Mesendoderm (in vitro differentiated cells): ENCODE data around the gene LRRC37B.
"Not testable (repeated sequence)": the region's sequence is repeated elsewhere in the genome, so short reads cannot be mapped to it uniquely, and the experiment has no call there.

Source experiments
- DNase-seq: peaks from one replicate; pipeline ENCODE4 v3.0.0; 2013
- H2AK5ac ChIP-seq: 2 replicates; pipeline ENCODE4 v1.6.1; 2013; ENCODE audit warnings: low read length, inconsistent platforms
- H2BK120ac ChIP-seq: 2 replicates; pipeline ENCODE4 v1.6.1; 2013; ENCODE audit warnings: low read depth, mild to moderate bottlenecking, low read length, moderate library complexity, mixed read lengths
- H2BK15ac ChIP-seq: replicated peaks from 2 replicates; pipeline ENCODE4 v1.6.1; 2013; ENCODE audit warnings: low read depth, mild to moderate bottlenecking, moderate library complexity
- H2BK5ac ChIP-seq: 2 replicates; pipeline ENCODE4 v1.6.1; 2013; ENCODE audit warnings: low read length, inconsistent platforms
- H3K18ac ChIP-seq: 2 replicates; pipeline ENCODE4 v1.6.1; 2013; ENCODE audit warnings: mild to moderate bottlenecking, low read length, mixed read lengths
- H3K23ac ChIP-seq: one replicate; pipeline ENCODE4 v1.6.1; 2013; ENCODE audit warnings: low read length
- H3K27ac ChIP-seq: 2 replicates; pipeline ENCODE4 v1.5.1; 2013; ENCODE audit warnings: low read depth, mild to moderate bottlenecking, inconsistent platforms, low read length, moderate library complexity
- H3K27me3 ChIP-seq: 2 replicates; pipeline ENCODE4 v1.6.1; 2013; ENCODE audit warnings: low read length, control low read depth, mild to moderate bottlenecking, inconsistent platforms; ENCODE audit not compliant: insufficient read depth, poor library complexity
- H3K36me3 ChIP-seq: 2 replicates; pipeline ENCODE4 v1.6.1; 2013; ENCODE audit warnings: low read length, inconsistent platforms; ENCODE audit not compliant: control insufficient read depth, insufficient read depth
- H3K4ac ChIP-seq: one replicate; pipeline ENCODE4 v1.6.1; 2013; ENCODE audit warnings: low read depth, mild to moderate bottlenecking, low read length, moderate library complexity
- H3K4me1 ChIP-seq: 2 replicates; pipeline ENCODE4 v1.6.1; 2013; ENCODE audit warnings: low read depth, low read length, inconsistent platforms; ENCODE audit not compliant: control insufficient read depth
- H3K4me2 ChIP-seq: 2 replicates; pipeline ENCODE4 v1.6.1; 2013; ENCODE audit warnings: low read length
- H3K4me3 ChIP-seq: 2 replicates; pipeline ENCODE4 v1.5.1; 2013; ENCODE audit warnings: mild to moderate bottlenecking, low read length
- H3K56ac ChIP-seq: one replicate; pipeline ENCODE4 v1.6.1; 2013; ENCODE audit warnings: low read length
- H3K79me1 ChIP-seq: 2 replicates; pipeline ENCODE4 v1.6.1; 2013; ENCODE audit warnings: low read length, inconsistent platforms
- H3K79me2 ChIP-seq: 2 replicates; pipeline ENCODE4 v1.6.1; 2013; ENCODE audit warnings: mild to moderate bottlenecking, low read length; ENCODE audit not compliant: control insufficient read depth, insufficient read depth
- H3K9ac ChIP-seq: 2 replicates; pipeline ENCODE4 v1.6.1; 2013; ENCODE audit warnings: low read length, inconsistent platforms
- H4K5ac ChIP-seq: one replicate; pipeline ENCODE4 v1.6.1; 2013; ENCODE audit warnings: low read length
- H4K8ac ChIP-seq: one replicate; pipeline ENCODE4 v1.6.1; 2013; ENCODE audit warnings: low read depth, mild to moderate bottlenecking, control low read depth, low read length, moderate library complexity
- WGBS: extraction: QIAGEN DNeasy Blood & Tissue Kit; methylation state at CpG from one replicate; pipeline ENCODE4 v1.1.7; 2013; ENCODE audit warnings: low lambda C conversion rate, missing lambda C conversion rate; ENCODE audit not compliant: insufficient coverage; ENCODE audit errors: extremely low coverage; 5-methylcytosine and 5-hydroxymethylcytosine counted together

LRRC37B gene

GRCh38 chr17:32084003-32084941 lies 77.1 kb downstream of the LRRC37B start:
- H3K18ac ChIP-seq: peak overlapping the region; percentile 28
- H3K56ac ChIP-seq: peak overlapping the region; percentile 78
- not testable (repeated sequence) for H4K8ac ChIP-seq, H3K79me2 ChIP-seq, H3K4ac ChIP-seq, H2BK15ac ChIP-seq, H3K79me1 ChIP-seq, H3K4me3 ChIP-seq, H3K4me2 ChIP-seq, H3K36me3 ChIP-seq, H2BK5ac ChIP-seq, H2AK5ac ChIP-seq, H2BK120ac ChIP-seq, H3K27ac ChIP-seq, H3K27me3 ChIP-seq, H3K9ac ChIP-seq, H3K23ac ChIP-seq, H3K4me1 ChIP-seq, H4K5ac ChIP-seq
- DNase-seq: peak; percentile 96
- WGBS: no CpG with 5 or more reads among the region's 39 CpGs

- Histone ChIP-seq H3K18ac (peak overlapping the region; percentile 60), H3K27ac (peak overlapping the region; percentile 62), H3K4ac (peak overlapping the region; percentile 59), H3K56ac (peak overlapping the region; percentile 34)
- not testable (repeated sequence) for H3K4me1 ChIP-seq, H3K4me2 ChIP-seq, H4K5ac ChIP-seq, H3K23ac ChIP-seq, H3K79me1 ChIP-seq, H2BK120ac ChIP-seq, H2BK5ac ChIP-seq, H3K79me2 ChIP-seq, H2BK15ac ChIP-seq, H2AK5ac ChIP-seq, H3K9ac ChIP-seq, H3K36me3 ChIP-seq, H4K8ac ChIP-seq, H3K27me3 ChIP-seq, H3K4me3 ChIP-seq
- no CpG with 5 or more reads among the region's 30 CpGs for WGBS
- DNase-seq: peak; percentile 29
These were observed 78.0 kb downstream of the LRRC37B start for GRCh38 chr17:32084942-32085829.

GRCh38 chr17:32086833-32087232 lies 79.7 kb downstream of the LRRC37B start:
- H3K4me1 ChIP-seq, H3K23ac ChIP-seq, H3K4ac ChIP-seq, DNase-seq, H4K8ac ChIP-seq, H2BK120ac ChIP-seq, H3K9ac ChIP-seq, H4K5ac ChIP-seq, H3K4me3 ChIP-seq, H3K79me1 ChIP-seq, H3K4me2 ChIP-seq, H3K27ac ChIP-seq, H3K27me3 ChIP-seq, H3K18ac ChIP-seq, H2BK15ac ChIP-seq, H2AK5ac ChIP-seq, H3K36me3 ChIP-seq, H3K56ac ChIP-seq, H3K79me2 ChIP-seq, H2BK5ac ChIP-seq: not testable (repeated sequence)
- no CpG with 5 or more reads among the region's 4 CpGs for WGBS

- not testable (repeated sequence) for H2BK120ac ChIP-seq, H3K9ac ChIP-seq, H4K8ac ChIP-seq, H3K27ac ChIP-seq, DNase-seq, H2BK5ac ChIP-seq, H3K4me3 ChIP-seq, H3K4me1 ChIP-seq, H3K18ac ChIP-seq, H3K79me1 ChIP-seq, H3K56ac ChIP-seq, H3K23ac ChIP-seq, H2BK15ac ChIP-seq, H3K36me3 ChIP-seq, H3K4me2 ChIP-seq, H4K5ac ChIP-seq, H3K79me2 ChIP-seq, H2AK5ac ChIP-seq, H3K27me3 ChIP-seq, H3K4ac ChIP-seq
- no CpG with 5 or more reads among the region's 1 CpG for WGBS
These were observed 84.9 kb downstream of the LRRC37B start for GRCh38 chr17:32092062-32092461.

- Histone ChIP-seq H3K27ac (no peak overlapping the region), H3K4me1 (no peaks in the 10 kb centered on the region), H3K56ac (no peak overlapping the region), H4K5ac (no peak overlapping the region), H3K4ac (no peak overlapping the region), H4K8ac (no peak overlapping the region), H3K9ac (no peak overlapping the region), H2AK5ac (no peak overlapping the region), H2BK5ac (no peak overlapping the region), H3K4me2 (no peak overlapping the region), H3K23ac (no peak overlapping the region), H3K18ac (no peak overlapping the region), H3K79me1 (no peaks in the 10 kb centered on the region), H3K4me3 (no peak overlapping the region), H3K36me3 (no peaks in the 10 kb centered on the region), H2BK15ac (no peak overlapping the region), H3K27me3 (no peaks in the 10 kb centered on the region), H3K79me2 (no peaks in the 10 kb centered on the region), H2BK120ac (no peak overlapping the region)
- DNase-seq: no peak
- WGBS: no CpG with 5 or more reads among the region's 2 CpGs
These were observed 92.5 kb downstream of the LRRC37B start for GRCh38 chr17:32099686-32100085.
